ENCODE results near the gene MAPK8IP1.

The MAPK8IP1 gene

GRCh38 chr11:45871638-45872037 is 13.8 kb upstream of the MAPK8IP1 start:
- TF ChIP-seq, protein P1, sequence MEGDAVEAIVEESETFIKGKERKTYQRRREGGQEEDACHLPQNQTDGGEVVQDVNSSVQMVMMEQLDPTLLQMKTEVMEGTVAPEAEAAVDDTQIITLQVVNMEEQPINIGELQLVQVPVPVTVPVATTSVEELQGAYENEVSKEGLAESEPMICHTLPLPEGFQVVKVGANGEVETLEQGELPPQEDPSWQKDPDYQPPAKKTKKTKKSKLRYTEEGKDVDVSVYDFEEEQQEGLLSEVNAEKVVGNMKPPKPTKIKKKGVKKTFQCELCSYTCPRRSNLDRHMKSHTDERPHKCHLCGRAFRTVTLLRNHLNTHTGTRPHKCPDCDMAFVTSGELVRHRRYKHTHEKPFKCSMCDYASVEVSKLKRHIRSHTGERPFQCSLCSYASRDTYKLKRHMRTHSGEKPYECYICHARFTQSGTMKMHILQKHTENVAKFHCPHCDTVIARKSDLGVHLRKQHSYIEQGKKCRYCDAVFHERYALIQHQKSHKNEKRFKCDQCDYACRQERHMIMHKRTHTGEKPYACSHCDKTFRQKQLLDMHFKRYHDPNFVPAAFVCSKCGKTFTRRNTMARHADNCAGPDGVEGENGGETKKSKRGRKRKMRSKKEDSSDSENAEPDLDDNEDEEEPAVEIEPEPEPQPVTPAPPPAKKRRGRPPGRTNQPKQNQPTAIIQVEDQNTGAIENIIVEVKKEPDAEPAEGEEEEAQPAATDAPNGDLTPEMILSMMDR (conservative IDR thresholded peaks at IDR 0.05; ENCODE audit: control insufficient read depth, insufficient read depth, low read depth, low read length), result no peak
- H3K4me3 ChIP-seq (ENCODE audit: control insufficient read depth, low read depth, low read length), result no peak overlapping the region
- DNase-seq (ENCODE audit: low read depth), result no peak

DNA sequence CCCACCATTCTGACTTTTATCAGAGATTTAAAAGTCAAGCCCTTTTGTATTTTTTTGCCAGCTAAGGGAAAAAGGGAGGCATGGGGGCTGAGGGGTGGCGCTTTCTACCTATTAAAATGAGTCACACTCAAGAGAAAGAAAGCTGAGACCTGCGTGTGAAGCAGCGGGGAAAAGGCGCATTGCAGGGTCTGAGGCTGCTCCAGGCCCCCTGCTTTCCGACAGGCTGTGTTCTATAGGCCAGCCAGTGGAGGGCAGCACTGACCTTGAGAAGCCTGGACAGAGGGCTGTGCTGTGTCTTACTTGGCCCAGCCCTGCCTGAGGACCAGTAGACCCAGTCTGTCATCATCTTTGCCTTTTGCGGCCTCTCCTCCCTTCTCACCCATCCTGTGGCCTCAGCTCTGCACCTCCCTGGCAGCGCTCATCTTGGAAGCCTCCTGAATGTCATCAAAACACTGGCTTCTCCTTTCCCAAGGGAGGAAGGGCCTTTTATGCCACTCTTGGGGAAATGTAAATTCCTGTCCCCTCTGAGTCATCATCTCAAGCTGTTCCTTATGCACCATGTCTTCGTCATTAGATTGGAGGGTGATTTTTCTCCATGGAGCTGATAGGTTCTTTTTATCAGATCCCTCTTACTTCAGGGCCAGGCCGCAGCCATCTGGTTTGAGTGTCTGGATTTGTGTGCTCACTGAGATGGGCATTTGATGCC is 12.6 kb upstream of the MAPK8IP1 start:
- TF ChIP-seq, protein P1 (conservative IDR thresholded peaks at IDR 0.05; ENCODE audit: control insufficient read depth, insufficient read depth, low read depth, low read length), result peak; percentile 81
- no peak overlapping the region for H3K4me3 ChIP-seq (ENCODE audit: control insufficient read depth, low read depth, low read length)
- DNase-seq (ENCODE audit: low read depth), result peak; percentile 87

DNA sequence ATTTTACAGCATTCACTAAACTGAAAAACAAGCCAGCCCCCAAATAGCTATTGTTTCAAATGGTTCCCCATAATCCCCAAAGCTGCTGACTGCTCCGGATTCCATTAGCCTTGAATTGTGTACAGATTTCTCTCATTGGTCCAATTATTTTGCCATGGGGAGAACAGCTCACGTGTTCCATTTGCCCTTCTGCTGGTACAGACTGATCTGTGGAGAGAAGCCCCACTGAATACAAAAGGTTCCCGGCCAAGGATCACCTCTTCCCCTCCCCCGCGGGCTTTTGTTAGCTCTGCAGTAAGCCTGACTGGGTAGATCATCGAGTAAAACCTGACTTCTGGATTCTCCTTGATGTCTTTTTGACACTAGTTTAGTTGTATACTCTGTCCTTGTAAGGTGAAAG is 9.1 kb upstream of the MAPK8IP1 start:
- H3K4me3 ChIP-seq (ENCODE audit: control insufficient read depth, low read depth, low read length), result no peak overlapping the region
- DNase-seq (ENCODE audit: low read depth), result no peak
- TF ChIP-seq, protein P1 (conservative IDR thresholded peaks at IDR 0.05; ENCODE audit: control insufficient read depth, insufficient read depth, low read depth, low read length), result no peak

- H3K4me3 ChIP-seq (ENCODE audit: control insufficient read depth, low read depth, low read length), result no peak overlapping the region
- TF ChIP-seq, protein P1 (conservative IDR thresholded peaks at IDR 0.05; ENCODE audit: control insufficient read depth, insufficient read depth, low read depth, low read length), result no peak
- no peak for DNase-seq (ENCODE audit: low read depth)
Measured at GRCh38 chr11:45877221-45877620, 8.2 kb upstream of the MAPK8IP1 start.

- H3K4me3 ChIP-seq (ENCODE audit: control insufficient read depth, low read depth, low read length), result no peak overlapping the region
- TF ChIP-seq, protein P1 (conservative IDR thresholded peaks at IDR 0.05; ENCODE audit: control insufficient read depth, insufficient read depth, low read depth, low read length), result no peak
- DNase-seq (ENCODE audit: low read depth), result no peak
Measured at GRCh38 chr11:45877845-45878244, 7.6 kb upstream of the MAPK8IP1 start.

DNA sequence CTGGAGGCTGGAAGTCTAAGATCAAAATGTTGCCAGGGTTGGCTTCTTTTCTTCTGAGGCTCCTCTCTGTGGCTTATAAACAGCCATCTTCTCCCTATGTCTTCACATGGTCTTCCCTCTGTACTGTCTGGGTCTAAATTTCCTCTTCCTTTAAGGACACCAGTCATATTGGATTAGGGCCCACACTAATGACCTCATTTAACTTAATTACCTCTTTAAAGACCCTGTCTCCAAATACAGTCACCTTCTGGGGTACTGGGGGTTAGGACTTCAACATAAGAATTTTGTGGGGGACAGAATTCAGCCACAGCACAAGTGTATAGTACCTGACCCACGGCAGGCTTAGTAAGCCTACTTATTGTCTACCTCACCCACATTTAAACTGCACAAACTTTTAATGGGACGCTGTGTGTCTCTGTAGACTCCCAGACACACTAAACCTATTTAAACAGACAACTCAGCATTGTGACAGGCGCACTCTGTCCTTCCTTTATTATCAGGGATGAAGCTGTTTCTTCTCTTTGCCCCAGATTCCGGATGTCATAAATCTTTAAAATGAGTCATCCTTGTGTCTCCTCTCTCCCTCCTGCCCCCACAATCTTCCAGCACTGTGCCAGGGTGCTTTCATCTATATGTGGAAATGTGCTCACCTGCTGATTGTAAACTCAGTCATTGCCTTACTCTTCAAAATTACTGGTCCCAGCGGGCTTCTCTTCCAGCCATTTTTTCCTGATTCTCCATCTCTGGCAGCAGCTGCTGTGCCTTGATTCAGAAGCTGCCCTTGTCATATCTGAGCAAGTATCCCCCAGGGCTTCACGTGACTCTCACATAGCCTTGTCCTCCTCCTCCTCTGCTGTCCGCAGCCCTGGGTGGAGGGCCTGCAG is 5.4 kb upstream of the MAPK8IP1 start:
- no peak overlapping the region for H3K4me3 ChIP-seq (ENCODE audit: control insufficient read depth, low read depth, low read length)
- TF ChIP-seq, protein P1 (conservative IDR thresholded peaks at IDR 0.05; ENCODE audit: control insufficient read depth, insufficient read depth, low read depth, low read length), result no peak
- peak; percentile 62 for DNase-seq (ENCODE audit: low read depth)

All from fibroblast of mammary gland (primary cell).